Measurements from ENCODE around the gene MRPS6.

Gene MRPS6

DNA sequence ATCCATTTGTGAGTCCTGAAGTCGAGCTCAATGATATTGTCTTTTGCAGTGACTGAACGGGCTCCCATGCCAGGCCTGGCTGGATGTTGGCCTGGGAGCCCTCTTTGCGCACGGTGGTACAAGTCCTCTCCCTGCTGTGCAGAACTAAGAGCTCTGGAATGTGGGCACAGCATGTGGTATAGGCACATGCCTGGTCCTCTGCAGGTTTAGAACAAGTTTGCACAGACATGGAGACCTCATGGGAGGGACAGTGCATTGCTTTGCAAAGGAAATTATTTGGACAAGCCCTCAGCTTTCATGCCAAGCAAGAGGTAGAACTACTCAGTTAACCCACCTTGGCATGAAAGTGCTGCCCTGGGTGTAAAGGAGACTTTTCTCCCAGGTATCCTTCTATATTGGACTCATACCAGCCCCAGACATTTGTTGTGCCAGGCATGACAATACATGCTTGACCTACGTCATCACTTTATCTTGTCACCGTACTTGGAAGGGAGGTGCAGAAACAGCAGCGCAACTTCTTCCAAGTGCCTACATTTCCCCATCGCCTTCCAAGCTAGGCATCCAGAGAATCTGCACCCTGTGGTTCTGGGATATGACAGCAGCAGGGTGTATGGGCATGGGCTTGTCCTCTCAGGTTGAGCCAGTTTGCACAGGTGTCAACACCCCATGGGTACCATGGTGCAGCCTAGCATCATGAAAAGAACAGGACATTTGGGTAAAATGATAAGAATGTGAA lies 37.6 kb upstream of the MRPS6 start:
- H3K9me3 ChIP-seq (ENCODE audit: insufficient read depth, low read length), result no peaks in the 10 kb centered on the region
- no peaks in the 10 kb centered on the region for H3K27me3 ChIP-seq (ENCODE audit: low read depth, low read length)

DNA sequence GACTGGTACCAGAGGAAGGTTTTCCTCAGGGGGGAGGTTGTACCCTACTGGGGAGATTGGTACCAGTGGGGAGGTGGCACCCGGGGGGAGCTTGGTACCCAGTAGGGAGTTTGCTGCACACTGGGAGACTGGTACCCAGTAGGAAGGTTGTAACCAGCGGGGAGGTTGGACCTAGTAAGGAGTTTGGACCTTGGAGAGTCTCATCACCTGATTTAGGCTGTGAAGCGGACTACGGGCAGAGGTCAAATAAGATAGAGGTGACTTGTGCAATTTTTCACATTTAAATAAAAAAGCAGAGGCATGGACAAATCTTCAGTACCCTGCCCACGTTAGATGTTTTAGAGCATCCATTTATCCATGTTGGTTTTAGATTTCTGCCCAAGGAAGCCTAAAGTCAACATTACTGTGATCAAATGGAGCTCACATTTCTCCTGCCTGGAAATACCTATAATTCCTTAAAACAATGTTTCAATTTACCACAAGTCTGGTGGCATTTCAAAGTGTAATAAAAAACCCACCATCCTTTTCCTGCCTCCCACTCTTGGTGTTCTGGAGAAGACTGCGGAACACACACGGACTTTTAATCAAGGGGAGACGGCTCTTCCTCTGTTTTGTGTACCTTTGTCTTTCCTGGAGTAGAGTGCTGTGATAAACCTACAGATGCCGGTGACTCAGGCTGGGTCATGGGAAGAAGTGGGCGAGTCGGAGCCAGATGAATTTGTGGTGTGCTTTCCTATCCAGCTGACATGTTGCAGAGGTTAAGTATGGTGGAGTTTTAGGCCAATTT lies 36.2 kb upstream of the MRPS6 start:
- no peak overlapping the region for H3K9ac ChIP-seq (ENCODE audit: low read length)
- H3K27me3 ChIP-seq (ENCODE audit: low read depth, low read length), result no peaks in the 10 kb centered on the region
- no peaks in the 10 kb centered on the region for H3K36me3 ChIP-seq (replicated peaks; ENCODE audit: low read depth, low read length)
- no peak overlapping the region for H3K4me3 ChIP-seq (ENCODE audit: low read length)
- H3K9me3 ChIP-seq (ENCODE audit: insufficient read depth, low read length), result no peaks in the 10 kb centered on the region
- H3K27ac ChIP-seq (ENCODE audit: low read length), result no peak overlapping the region
- TF ChIP-seq, protein P1, sequence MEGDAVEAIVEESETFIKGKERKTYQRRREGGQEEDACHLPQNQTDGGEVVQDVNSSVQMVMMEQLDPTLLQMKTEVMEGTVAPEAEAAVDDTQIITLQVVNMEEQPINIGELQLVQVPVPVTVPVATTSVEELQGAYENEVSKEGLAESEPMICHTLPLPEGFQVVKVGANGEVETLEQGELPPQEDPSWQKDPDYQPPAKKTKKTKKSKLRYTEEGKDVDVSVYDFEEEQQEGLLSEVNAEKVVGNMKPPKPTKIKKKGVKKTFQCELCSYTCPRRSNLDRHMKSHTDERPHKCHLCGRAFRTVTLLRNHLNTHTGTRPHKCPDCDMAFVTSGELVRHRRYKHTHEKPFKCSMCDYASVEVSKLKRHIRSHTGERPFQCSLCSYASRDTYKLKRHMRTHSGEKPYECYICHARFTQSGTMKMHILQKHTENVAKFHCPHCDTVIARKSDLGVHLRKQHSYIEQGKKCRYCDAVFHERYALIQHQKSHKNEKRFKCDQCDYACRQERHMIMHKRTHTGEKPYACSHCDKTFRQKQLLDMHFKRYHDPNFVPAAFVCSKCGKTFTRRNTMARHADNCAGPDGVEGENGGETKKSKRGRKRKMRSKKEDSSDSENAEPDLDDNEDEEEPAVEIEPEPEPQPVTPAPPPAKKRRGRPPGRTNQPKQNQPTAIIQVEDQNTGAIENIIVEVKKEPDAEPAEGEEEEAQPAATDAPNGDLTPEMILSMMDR (IDR thresholded peaks at IDR 0.05; ENCODE audit: low read depth, low read length), result no peak
- no peak for TF ChIP-seq EZH2phosphoT487 (IDR thresholded peaks at IDR 0.05; ENCODE audit: low read depth)
- peaks cover 4% of the 10 kb centered on the region for H3K4me1 ChIP-seq (ENCODE audit: low read length)
- H4K20me1 ChIP-seq (ENCODE audit: insufficient read depth, low read length), result no peaks in the 10 kb centered on the region
- no peaks in the 10 kb centered on the region for H3K79me2 ChIP-seq (ENCODE audit: low read length)
- H3K4me2 ChIP-seq (ENCODE audit: low read length), result no peak overlapping the region
- no peak overlapping the region for H2AFZ ChIP-seq (ENCODE audit: low read depth, low read length)

More for the DNA sequence above, 37.6 kb upstream of the MRPS6 start:
- TF ChIP-seq EZH2phosphoT487 (IDR thresholded peaks at IDR 0.05; ENCODE audit: low read depth), result no peak
- TF ChIP-seq, protein P1 (IDR thresholded peaks at IDR 0.05; ENCODE audit: low read depth, low read length), result no peak
- H3K36me3 ChIP-seq (replicated peaks; ENCODE audit: low read depth, low read length), result no peaks in the 10 kb centered on the region
- H2AFZ ChIP-seq (ENCODE audit: low read depth, low read length), result no peak overlapping the region
- no peaks in the 10 kb centered on the region for H4K20me1 ChIP-seq (ENCODE audit: insufficient read depth, low read length)
- H3K4me2 ChIP-seq (ENCODE audit: low read length), result no peak overlapping the region
- H3K9ac ChIP-seq (ENCODE audit: low read length), result no peak overlapping the region
- peaks cover 13% of the 10 kb centered on the region for H3K4me1 ChIP-seq (ENCODE audit: low read length)
- H3K79me2 ChIP-seq (ENCODE audit: low read length), result no peaks in the 10 kb centered on the region
- H3K4me3 ChIP-seq (ENCODE audit: low read length), result no peak overlapping the region
- H3K27ac ChIP-seq (ENCODE audit: low read length), result no peak overlapping the region

DNA sequence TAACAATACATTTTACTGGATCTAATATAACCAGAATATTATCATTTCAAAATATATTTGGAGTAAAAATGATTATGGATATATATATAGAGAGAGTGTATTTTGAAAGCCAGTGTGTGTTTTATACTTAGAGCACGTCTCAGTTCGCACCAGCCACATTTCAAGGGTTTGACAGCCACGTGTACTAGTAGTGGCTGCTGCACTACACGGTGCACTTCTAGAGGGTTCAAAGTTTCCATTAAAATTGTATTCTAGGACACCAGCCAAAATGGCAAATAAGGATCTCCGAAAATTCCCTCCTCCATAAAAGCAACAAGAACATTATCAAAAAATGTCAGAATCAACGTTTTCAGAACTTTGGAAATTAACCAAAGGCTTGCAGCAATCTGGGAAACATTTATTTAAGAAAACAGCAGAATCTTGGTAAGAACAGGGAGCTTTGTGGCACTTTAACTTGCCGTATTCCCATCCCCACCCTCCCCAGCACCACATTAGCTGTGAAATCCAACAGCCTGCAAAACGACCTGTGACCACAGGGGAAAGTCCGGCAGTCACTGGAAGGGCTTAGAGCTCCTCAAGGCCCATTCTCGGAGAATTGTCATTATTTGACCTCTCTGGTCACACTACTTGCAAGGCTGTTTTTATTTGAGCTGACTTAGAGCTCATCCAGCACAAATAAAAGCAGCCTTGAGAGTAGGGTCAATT lies 33.5 kb upstream of the MRPS6 start:
- TF ChIP-seq, protein P1 (IDR thresholded peaks at IDR 0.05; ENCODE audit: low read depth, low read length), result no peak
- no peak for TF ChIP-seq EZH2phosphoT487 (IDR thresholded peaks at IDR 0.05; ENCODE audit: low read depth)
- Histone ChIP-seq H3K79me2 (ENCODE audit: low read length) (no peaks in the 10 kb centered on the region), H3K4me2 (ENCODE audit: low read length) (no peak overlapping the region), H4K20me1 (ENCODE audit: insufficient read depth, low read length) (no peaks in the 10 kb centered on the region), H3K9me3 (ENCODE audit: insufficient read depth, low read length) (no peaks in the 10 kb centered on the region), H3K36me3 (replicated peaks; ENCODE audit: low read depth, low read length) (no peaks in the 10 kb centered on the region), H3K4me3 (ENCODE audit: low read length) (no peak overlapping the region), H3K27me3 (ENCODE audit: low read depth, low read length) (no peaks in the 10 kb centered on the region), H2AFZ (ENCODE audit: low read depth, low read length) (no peak overlapping the region), H3K27ac (ENCODE audit: low read length) (no peak overlapping the region), H3K4me1 (ENCODE audit: low read length) (no peaks in the 10 kb centered on the region), H3K9ac (ENCODE audit: low read length) (no peak overlapping the region)

DNA sequence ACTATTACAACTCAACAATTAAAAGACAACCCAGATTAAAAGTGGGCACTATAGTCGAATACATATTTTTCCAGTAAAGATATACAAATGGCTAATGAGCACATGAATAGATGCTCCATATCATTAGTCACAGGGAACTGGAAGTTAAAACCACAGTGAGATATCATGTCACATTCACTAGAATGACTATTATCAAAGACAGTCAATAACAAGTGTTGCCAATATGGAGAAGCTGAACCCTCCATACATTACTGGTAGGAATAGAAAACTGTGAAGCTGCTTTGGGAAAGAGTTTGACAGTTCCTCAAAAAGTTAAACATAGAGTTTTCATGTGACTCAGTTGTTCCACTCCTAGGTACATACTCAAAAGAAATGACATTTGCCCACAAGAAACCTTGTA lies 30.6 kb upstream of the MRPS6 start:
- Histone ChIP-seq H3K79me2 (ENCODE audit: low read length) (no peaks in the 10 kb centered on the region), H3K27me3 (ENCODE audit: low read depth, low read length) (no peaks in the 10 kb centered on the region), H3K9me3 (ENCODE audit: insufficient read depth, low read length) (no peaks in the 10 kb centered on the region), H3K27ac (ENCODE audit: low read length) (no peak overlapping the region), H3K4me2 (ENCODE audit: low read length) (no peak overlapping the region), H3K4me3 (ENCODE audit: low read length) (no peak overlapping the region), H4K20me1 (ENCODE audit: insufficient read depth, low read length) (no peaks in the 10 kb centered on the region), H3K4me1 (ENCODE audit: low read length) (peaks cover 6% of the 10 kb centered on the region), H3K36me3 (replicated peaks; ENCODE audit: low read depth, low read length) (no peaks in the 10 kb centered on the region), H2AFZ (ENCODE audit: low read depth, low read length) (no peak overlapping the region), H3K9ac (ENCODE audit: low read length) (no peak overlapping the region)
- TF ChIP-seq EZH2phosphoT487 (IDR thresholded peaks at IDR 0.05; ENCODE audit: low read depth), result no peak
- TF ChIP-seq, protein P1 (IDR thresholded peaks at IDR 0.05; ENCODE audit: low read depth, low read length), result no peak
